Measurements from ENCODE around the gene ABCA7. TPM values are rescaled to one million over a fixed set of nuclear protein-coding genes. Genes with fewer than 3 reads are reported as not detected.

Gene ABCA7
- total RNA-seq, 1 donor = 3.5 TPM

DNA sequence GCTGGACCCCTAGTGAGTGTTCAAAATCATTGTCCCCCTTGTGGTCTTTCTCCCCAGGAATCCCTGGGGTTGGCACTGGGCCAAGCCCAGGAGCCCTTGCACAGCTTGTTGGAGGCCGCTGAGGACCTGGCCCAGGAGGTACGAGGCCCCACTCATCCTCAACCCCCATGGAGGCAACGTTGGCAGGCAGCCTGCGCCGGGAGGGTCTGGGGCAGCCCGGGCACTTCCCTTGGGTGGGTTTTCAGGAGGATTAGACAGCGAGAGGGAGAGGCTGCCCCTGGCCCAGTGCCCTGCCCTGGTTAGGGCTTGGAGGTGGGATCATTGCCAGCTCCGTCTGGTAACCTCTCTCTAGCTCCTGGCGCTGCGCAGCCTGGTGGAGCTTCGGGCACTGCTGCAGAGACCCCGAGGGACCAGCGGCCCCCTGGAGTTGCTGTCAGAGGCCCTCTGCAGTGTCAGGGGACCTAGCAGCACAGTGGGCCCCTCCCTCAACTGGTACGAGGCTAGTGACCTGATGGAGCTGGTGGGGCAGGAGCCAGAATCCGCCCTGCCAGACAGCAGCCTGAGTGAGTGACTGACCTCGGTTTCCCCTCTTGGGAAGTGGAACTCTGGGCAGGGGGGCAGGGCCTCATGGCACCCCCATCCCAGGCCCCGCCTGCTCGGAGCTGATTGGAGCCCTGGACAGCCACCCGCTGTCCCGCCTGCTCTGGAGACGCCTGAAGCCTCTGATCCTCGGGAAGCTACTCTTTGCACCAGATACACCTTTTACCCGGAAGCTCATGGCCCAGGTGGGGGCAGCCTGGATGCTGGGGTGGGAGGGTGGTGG lies 3.0 kb downstream of the ABCA7 start:
- H3K4me3 ChIP-seq (ENCODE audit: low read depth, low read length) = no peak overlapping the region
- no peak for TF ChIP-seq CTCF (IDR thresholded peaks at IDR 0.05; ENCODE audit: insufficient read depth, low read length)
- DNase-seq (ENCODE audit: low read depth) = no peak

- H3K4me3 ChIP-seq (ENCODE audit: low read depth, low read length) = no peak overlapping the region
- DNase-seq (ENCODE audit: low read depth) = no peak
- TF ChIP-seq CTCF (IDR thresholded peaks at IDR 0.05; ENCODE audit: insufficient read depth, low read length) = no peak
Observed at GRCh38 chr19:1045247-1045603, 5.3 kb downstream of the ABCA7 start.

DNA sequence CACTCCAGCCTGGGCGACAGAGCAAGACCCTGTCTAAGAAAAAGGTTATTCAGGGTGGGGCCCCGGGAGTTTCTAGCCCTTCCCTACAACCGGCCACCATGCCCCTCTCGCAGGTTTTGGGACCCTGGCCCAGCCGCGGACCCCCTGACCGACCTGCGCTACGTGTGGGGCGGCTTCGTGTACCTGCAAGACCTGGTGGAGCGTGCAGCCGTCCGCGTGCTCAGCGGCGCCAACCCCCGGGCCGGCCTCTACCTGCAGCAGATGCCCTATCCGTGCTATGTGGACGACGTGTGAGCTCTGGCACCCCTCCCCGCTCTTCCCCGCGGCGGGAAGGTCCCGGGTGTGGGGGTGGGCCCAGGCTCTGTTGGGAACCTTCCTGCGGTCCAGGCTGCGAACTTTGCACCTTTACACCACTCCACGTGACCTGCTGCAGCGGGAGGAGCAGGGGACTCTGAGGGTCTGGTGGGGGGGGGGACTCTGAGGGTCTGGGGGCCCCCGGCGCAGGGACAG lies 6.3 kb downstream of the ABCA7 start:
- DNase-seq (ENCODE audit: low read depth) = no peak
- TF ChIP-seq CTCF (IDR thresholded peaks at IDR 0.05; ENCODE audit: insufficient read depth, low read length) = no peak

DNA sequence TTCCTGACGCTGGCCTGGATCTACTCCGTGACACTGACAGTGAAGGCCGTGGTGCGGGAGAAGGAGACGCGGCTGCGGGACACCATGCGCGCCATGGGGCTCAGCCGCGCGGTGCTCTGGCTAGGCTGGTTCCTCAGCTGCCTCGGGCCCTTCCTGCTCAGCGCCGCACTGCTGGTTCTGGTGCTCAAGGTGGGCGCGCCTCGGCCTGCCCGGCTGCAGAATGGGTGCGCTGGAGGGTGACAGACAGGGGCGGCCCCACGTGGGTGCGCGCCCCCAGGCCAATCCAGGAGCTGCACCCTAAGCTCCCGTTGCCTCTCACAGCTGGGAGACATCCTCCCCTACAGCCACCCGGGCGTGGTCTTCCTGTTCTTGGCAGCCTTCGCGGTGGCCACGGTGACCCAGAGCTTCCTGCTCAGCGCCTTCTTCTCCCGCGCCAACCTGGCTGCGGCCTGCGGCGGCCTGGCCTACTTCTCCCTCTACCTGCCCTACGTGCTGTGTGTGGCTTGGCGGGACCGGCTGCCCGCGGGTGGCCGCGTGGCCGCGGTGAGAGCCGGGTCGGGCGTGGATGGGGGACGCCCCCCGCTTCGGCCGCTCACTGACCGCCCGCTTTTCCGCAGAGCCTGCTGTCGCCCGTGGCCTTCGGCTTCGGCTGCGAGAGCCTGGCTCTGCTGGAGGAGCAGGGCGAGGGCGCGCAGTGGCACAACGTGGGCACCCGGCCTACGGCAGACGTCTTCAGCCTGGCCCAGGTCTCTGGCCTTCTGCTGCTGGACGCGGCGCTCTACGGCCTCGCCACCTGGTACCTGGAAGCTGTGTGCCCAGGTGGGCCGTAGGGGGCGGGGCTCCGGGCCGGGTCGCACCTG lies 7.2 kb downstream of the ABCA7 start:
- no peak overlapping the region for H3K4me3 ChIP-seq (ENCODE audit: low read depth, low read length)
- no peak for DNase-seq (ENCODE audit: low read depth)
- no peak for TF ChIP-seq CTCF (IDR thresholded peaks at IDR 0.05; ENCODE audit: insufficient read depth, low read length)

More for the DNA sequence above, 6.3 kb downstream of the ABCA7 start:
- H3K4me3 ChIP-seq (ENCODE audit: low read depth, low read length) = no peak overlapping the region

DNA sequence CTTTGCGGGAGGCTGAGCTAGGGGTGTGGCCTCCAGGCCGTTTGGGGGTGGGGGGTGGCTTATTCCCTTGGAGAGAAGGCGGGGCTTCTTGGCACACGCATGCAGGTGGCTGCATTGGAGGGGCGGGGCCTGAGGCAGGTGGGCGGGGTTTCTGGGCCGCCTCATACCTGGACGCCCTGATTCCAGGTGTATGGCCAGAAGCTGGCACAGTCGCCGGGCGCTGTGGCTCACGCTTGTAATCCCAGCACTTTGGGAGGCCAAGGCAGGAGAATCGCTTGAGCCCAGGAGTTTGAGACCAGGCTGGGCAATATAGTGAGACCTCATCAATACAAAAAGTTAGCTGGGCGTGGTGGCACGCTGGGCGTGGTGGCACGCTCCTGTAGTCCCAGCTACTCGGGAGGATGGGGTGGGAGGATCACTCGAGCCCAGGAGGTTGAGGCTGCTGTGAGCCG lies 7.8 kb downstream of the ABCA7 start:
- no peak overlapping the region for H3K4me3 ChIP-seq (ENCODE audit: low read depth, low read length)
- no peak for TF ChIP-seq CTCF (IDR thresholded peaks at IDR 0.05; ENCODE audit: insufficient read depth, low read length)
- no peak for DNase-seq (ENCODE audit: low read depth)

GRCh38 chr19:1049106-1049505 lies 9.2 kb downstream of the ABCA7 start:
- H3K4me3 ChIP-seq (ENCODE audit: low read depth, low read length) = no peak overlapping the region
- DNase-seq (ENCODE audit: low read depth) = no peak
- no peak for TF ChIP-seq CTCF (IDR thresholded peaks at IDR 0.05; ENCODE audit: insufficient read depth, low read length)

Measured in fibroblast of the aortic adventitia (primary cell).